ELF-1 (cell line): Measurements from ENCODE around the gene GPSM3.
"Not testable (repeated sequence)": the region's sequence is repeated elsewhere in the genome, so short reads cannot be mapped to it uniquely, and the experiment has no call there.

Experiments
- DNase-seq: peaks from one replicate; pipeline ENCODE4 v3.0.0-alpha.2; 2016; ENCODE audit warnings: low read depth, low spot score

Gene GPSM3

DNA sequence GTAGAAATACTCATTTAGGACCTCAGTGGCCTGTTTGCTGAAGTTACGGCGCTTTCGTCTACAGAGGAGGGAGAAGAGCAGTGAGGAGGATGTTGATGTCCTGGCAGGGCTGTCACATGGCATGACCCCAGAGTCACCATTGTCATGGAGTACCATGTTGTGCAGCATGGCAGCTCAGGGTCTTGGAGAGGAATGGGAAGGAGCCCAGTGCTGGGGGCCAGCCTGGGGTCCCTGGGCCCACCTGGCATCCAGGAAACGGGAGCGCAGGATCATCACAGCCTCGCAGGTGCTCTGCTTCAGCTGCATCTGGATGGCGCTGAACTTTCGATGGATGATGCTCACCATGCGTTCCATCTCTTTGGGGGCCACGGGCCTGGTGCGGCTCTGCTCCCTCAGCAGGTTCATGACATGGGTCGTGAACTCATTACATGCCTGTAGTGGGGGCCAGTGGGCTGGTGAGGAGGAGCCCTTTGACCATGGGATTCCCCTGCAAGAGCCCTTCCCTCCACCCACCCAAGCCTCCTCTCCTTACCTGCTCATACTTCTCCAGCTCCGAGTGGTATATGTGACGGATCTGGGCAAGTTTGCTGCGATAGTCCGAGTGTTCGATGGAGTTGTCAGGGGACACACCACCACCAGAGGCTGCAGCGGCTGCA is 4.6 kb downstream of the GPSM3 start:
- not testable (repeated sequence) for DNase-seq

DNA sequence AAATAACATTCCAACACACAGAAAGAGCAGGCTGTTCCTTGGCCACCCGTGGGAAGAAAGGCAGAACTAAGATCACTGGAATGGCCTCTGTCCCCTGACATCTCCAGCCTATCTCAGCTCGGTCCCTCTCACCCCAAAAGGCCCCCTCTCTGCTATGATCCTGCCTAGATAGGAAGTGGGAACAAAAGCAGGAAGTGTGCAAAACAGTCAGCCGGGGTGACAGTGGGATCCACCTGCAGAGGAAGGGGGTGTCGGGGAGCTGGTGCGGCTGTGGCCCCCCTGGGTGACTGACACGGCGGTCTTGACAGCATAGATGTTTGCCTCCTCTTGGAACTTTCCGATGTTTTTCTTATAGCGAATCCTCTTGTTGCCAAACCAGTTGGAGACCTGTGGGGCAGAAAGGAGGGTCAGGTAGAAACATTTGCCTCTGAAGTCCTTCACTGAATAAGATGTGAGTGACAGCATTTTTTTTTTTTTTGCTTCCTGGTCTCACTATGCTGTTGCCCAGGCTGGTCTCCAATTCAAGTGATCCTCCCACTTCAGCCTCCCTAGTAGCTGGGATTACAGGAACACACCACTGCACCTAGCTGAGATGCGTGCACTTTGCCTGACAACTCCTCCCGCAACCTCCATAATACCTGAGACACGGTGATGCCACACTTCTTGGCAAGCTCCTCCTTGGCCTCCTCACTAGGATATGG is 5.3 kb downstream of the GPSM3 start:
- DNase-seq, result no peak

DNA sequence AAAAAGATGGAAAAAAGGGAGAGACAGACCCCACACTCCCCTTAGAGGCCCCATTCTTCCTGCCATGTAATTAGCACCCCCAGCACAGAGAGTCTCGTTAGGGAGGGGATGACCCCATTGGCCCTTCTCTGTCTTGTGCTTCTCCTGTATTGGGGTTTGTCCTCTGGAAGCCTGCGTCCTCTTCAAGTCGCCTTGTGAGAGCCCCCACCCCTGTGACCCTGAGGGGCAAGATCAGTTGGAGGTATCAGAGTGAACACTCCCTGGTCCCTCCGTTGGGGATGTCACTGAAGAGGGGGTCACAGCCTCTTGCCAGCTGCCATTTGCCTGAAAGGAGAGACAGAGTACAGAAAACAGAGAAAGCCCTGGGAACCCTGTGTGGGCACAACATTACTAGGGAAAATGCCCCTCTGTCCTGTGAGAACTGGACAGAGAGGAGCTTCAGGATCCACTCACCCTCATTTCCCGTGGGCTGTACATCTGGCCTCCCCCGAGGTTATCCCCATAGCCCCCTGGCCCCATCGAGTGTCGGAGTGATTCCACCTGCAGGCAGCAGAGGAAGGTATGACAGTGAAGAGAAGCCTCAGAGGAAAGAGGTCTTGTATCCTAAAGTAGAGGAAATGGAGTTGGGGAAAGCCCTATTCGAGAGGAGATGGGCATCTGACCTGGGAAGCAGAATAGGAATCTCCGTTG is 6.1 kb downstream of the GPSM3 start:
- not testable (repeated sequence) for DNase-seq

DNA sequence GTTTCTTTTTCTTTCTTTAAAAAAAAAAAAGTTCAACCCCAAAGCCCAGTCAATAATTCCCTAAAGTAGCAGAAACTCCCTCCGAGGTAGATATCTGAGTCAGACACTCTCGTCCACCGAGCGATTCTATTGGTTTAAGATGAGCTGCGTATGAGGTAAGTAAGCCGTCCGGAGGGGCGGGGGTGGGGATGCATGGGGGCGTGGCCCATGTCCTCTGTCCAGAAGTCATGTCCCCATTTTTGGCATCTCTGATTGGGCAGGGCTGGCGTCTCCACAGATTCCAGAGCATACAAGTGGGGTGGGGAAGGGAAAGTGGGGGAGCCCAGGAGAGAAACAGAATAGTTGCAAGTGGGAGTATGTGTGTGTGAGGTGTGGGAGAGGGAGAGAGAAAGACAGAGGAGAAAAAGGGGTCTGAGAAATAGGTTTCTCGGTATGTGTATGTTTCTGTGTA is 6.7 kb downstream of the GPSM3 start:
- peak; percentile 52 for DNase-seq

DNA sequence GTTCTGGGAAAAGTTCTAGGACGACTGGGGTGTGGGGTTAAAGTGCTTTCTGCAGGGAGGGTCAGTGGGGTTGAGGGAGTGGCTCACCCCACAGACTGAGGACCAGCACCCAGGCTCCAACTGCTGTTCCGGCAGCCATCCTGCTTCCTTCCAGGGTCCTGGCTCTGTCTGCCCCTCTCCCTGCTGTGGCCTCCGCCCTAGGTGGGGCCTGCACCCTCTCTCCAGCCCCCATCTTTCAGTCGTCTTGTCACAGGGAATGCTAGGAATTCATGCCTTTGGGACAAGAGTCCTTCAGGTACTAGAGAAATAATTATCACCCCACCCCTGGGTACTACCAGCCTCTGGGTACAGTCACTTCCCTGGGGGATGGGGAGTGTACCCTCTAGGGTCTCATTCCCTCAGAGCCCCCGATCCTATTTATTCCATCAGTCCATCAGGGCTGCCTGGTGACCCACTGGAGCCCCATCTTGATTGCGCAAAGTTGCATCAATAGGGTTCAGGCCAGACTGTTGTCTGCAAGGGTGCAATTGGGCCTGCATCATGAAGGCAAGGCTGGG is 8.3 kb downstream of the GPSM3 start, which contains the start of gene AGER:
Gene AGER, minus strand, starts transcription at position 170 of the 557 bp plus-strand sequence. Its CDS starts 31 bp downstream, at position 139.
- no peak for DNase-seq

DNA sequence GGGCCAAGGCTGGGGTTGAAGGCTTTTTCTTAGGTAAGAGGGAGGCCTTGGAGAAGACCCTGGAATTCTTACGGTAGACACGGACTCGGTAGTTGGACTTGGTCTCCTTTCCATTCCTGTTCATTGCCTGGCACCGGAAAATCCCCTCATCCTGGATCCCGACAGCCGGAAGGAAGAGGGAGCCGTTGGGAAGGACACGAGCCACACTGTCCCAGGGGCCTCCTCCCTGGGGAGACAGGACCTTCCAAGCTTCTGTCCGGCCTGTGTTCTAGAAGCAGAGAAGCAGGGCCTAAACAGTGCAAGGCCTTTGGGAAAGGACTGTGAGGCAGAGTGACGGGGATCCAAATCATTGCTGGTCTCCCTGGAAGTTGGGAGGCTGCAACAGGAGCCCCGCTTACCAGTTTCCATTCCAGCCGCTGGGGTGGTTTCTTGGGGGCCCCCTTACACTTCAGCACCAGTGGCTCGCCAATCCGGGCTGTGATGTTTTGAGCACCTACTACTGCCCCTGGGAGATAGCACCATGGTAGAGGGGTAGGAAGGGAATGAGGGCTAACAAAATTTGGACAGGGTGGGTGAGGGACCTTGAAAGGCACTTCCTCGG is 8.9 kb downstream of the GPSM3 start:
- DNase-seq, result no peak

DNA sequence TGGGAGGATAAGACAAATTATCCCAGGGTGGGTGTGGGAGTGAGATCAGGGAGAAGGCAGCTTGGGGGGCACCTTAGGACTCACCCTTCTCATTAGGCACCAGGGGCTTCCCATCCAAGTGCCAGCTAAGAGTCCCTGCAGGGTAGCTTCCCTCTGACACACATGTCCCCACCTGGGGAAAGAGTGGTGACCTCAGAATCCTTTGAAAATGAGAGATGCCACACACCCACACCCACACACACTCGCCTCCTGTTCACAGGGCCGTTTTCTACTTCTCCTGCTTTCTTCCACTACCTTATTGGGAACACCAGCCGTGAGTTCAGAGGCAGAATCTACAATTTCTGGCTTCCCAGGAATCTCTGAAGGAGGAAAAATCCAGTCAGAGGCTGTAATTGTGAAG is 9.4 kb downstream of the GPSM3 start:
- DNase-seq, result no peak

DNA sequence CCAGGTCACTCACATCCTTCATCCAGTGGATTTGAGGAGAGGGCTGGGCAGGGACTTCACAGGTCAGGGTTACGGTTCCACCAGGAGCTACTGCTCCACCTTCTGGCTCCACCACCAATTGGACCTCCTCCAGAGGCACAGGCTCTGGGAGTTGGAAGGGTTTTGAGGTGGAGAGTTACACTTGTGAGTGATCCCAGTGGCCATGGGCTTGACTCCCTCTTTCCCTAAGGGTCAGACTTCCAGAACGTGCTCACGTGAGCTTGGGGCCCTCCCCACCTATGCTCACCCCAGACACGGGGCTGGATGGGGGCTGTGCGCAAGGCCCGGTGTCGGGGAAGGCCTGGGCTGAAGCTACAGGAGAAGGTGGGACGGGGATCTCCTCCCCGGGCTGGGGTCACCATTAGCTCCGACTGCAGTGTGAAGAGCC is 9.9 kb downstream of the GPSM3 start:
- DNase-seq, result no peak

DNA sequence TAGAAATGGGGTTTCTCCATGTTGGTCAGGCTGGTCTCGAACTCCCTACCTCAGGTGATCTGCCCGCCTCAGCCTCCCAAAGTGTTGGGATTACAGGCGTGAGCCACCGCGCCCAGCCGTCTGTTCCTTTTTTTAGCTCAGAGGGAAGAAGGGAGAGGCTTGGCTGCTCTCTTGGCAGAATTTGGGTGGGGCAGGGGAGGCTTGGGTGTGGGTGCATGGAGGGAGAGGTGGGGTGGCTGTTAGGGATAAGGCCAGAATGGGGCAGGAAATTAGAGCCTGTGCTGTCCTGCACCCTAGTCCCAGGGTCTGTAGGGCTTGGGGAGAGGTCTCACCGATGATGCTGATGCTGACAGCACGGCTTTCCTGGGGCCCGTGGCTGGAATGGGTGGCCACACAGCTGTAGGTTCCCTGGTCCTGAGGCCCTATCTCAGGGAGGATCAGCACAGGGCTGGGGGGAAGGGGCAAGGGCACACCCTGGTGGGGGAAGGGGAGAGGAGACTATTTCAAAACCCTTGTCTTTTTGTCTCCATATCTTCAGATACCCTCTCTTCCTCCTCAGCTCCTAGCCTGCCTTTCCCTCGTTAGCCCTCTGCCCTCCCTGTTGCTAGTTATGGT is 10.4 kb downstream of the GPSM3 start:
- no peak for DNase-seq

DNA sequence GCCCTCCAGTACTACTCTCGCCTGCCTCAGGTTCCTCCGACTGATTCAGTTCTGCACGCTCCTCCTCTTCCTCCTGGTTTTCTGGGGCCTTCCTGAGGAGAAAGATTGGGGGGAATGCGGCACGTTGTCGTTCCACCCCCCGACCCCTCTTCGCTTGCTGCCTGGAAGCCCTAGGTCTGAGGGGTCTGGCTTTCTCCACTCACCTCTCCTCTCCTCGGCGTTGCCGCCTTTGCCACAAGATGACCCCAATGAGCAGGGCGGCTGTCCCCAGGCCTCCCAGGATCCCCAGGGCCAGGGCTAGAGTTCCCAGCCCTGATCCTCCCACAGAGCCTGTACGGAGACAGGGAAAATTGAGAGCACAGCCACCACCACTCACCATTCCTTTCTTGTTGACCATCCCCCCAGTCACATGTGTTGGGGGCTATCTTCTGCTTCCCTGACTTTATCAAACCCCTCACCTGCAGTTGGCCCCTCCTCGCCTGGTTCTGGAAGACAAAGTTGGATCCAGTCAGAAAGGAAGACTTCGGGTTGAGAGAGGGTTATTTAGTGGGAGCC is 11.2 kb downstream of the GPSM3 start:
- DNase-seq, result no peak

DNA sequence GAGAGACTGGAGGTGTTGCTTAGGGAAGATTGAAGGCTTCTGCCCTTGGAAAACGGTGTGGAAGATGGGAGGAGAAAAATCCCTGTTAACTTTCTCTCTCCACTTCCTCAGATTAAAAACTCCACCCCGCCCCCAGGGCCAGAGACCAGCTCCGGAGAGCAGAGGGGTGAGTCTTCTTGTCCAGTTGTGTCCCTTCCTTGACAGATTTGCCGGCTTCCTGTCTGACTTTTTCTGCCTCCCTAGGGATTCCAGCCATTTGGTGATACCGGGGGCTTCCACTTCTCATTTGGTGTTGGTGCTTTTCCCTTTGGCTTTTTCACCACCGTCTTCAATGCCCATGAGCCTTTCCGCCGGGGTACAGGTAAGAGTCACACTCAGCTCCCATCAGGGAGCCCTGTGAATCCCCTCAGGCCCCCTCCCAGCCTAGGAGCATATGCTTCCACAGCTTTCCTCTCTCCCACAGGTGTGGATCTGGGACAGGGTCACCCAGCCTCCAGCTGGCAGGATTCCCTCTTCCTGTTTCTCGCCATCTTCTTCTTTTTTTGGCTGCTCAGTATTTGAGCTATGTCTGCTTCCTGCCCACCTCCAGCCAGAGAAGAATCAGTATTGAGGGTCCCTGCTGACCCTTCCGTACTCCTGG is 12.6 kb downstream of the GPSM3 start:
- DNase-seq, result no peak

DNA sequence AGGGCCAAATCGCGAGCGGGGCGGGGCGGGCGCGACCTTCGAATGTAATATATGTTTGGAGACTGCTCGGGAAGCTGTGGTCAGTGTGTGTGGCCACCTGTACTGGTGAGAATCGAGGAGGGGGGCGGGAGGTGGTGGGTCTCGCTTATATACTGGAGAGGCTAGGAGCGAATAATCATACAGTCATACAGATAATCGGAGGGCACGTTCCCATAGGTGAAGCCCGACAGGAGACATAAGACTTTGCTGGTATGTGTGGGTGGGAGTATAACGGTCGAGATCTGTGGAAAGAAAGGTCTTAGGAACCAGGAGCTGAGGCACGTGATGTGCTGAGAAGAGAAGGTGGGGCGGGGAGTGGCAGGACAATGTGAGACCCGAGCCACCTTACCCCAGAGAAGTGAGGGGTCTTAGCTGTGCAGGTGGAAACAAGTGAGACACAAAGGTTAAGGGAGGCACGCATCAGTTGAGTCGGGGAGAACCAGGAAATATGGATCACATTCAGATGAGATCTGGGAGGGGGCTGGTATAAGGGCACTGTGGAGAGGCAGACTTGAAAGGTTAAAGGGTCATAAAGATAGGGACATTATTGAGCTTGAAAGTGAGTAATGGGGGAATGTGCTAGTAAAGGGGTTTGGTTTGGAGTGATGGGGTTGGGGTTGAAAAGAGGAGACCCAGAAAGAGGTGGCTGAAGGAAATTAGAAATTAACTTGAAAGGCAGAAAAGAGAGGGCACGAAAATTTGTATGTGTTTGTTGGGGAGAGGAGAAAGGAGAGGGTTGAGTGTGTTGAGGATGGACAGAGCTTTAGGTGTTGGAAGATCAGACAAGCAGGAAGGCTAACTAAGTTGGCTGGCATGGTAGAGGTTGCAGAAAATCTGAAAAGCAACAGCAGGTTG is 13.6 kb downstream of the GPSM3 start:
- peak; percentile 51 for DNase-seq

DNA sequence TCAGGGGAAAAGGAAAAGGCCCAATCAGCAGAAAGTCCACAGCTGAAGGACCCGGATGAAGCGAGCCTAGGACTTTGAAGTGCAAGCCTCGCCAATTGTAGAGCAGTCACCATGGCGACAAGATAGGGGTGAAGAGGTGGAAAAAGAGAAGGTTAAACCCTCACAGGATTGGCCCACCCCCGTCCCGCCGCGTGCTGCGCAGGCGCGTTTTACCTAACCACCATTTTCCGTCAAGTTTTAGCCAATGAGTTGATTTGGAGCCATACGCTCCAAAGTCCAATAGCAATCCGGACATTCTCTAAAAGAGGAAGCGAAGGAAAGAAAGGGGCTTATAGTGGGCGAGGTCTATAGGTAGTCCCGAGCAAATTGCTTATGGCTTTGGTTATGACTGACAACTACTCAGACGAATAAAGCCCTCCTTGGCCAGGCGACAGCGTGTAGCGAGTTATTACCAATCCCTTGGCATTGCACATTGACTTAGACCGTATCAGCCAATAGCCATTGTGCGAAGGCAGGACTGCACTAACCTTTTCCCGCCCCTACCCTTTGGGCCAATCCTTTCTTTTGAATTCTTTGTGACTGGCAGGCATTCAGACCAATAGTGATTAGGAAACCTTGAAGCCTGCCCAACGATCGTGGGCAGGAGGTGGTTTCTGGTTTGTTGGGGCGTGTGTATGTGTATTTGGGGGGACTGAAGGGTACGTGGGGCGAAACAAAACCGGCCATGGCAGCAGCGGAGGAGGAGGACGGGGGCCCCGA is 14.5 kb downstream of the GPSM3 start, which contains the start of gene RNF5:
Gene RNF5, plus strand, starts transcription at position 618 of the 759 bp plus-strand sequence. Its CDS starts 107 bp downstream, at position 725.
- peak; percentile 99 for DNase-seq

DNA sequence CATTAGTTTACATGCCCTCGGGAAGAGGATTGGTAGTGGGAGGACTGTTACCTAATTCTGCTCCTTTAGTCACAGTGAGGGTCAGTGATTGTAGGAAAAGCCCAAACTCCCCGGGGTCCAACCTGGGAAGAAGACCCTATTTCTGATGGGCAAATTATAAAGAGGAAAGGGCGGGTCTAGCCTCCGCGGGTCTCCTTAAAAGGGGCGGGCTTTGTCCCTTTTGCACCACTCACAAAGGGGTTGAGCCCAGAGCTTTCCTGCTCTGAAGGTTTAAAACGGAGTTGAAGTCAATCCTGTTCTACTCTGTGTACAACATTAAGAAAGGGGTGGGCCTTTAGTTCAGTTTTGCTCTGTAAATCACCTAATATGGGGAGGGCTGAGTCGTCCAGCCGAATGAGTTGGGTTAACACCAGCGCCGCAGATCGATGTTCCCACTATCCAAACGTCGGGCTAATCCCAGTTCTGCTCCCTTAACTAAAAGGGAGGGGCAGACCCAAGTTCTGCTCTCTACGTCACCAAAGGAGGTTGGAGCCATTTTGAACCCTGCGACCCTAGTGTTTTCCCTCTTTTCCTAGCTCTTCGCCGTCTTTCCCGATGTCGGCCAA is 15.2 kb downstream of the GPSM3 start:
- no peak for DNase-seq

DNA sequence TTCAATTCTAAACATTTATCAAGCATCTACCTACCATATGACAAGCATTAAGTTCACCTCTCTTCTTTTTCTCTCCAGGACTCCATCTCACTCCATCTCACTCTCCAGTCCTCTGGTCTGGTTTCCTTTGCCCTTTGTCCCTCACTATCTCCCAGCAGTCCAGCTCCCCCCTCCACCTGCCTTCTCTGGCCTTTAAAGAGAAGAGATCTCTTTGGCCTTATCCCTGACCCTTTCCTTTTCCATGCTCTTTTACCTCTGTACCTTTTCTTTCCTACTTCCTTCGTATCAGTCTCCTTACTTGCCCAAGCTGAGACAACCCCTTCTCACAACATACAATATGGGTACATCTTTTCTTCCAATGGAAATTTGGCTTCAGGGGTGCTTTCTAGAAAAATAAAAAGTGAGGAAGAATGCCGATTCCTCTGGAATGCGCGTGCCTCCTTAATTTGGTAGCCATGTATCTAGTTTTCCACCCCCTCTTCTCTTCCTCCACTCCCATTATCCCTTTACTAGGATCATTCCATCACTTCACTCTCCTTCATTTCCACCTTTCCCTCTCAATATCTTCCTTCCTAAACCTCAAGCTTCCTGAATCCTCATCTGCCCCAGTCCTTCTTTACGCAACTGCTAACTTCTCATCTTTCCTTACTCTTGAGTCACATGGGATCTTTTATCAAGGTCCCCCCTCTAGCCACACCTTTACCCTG is 15.8 kb downstream of the GPSM3 start:
- no peak for DNase-seq

DNA sequence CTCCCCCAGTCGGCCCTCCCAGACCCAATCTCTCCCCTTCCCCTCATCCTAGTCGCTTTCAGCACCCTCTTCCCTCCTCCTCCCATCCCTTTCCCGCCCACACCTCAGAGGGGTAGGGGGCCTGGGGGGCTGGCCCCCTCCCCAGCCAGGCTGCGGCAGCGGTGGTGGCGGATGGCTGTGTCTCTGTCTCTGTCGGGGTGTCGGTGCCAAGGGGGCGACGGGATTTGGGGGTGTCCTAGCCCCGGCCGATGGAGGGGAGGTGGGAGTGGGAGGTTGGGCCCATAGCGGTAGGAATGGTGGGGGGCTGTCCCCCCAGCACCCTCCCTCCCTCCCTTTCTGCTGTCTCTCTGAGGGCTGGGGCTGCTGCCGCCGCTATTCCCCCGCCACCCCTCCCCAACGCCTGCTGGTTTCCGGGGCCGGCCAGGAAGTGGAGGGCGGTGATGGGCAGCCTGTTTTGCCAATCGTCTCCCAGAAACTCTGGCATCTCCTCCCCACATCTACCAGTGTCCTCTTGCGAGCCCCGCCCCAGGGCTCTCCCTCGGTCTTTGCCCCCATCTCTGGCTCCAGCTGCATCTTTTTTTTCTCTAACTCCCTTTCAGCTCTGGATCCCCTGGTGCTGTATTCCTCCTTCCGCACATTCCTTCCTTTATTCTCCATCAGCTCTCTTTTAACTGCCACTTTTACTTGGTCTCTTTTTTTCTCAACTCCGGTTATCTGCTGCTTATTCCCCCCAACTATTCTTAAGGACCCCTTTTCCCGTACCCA is 16.6 kb downstream of the GPSM3 start, which contains the start of gene AGPAT1:
Gene AGPAT1, minus strand, starts transcription at position 374 of the 765 bp plus-strand sequence. CDS start 4,588 bp downstream, outside the sequence.
- DNase-seq, result peak; percentile 98

DNA sequence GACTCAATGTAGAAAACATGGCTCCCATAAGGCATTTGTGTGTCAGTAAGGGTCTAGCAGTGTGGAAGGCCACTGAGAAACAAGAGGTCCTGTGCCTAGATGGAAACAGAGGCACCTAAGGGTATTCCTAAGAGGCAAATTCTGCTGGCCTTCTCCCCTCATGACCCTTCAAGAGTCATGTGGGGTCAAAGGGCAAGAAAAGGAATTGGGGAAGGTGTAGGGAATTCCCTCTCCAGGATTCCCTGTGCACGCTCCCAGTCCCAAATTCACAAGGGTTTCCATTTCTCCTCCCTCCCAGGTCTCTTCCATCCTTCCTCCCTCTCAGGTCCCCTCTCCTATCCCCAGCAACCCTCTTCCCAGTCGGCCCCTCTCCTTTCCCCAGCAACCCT is 17.1 kb downstream of the GPSM3 start:
- no peak for DNase-seq
